Effector CD4-positive, alpha-beta T cell (primary cell): ENCODE data around the gene MMP25.

Experiments
- DNase-seq: peaks from one replicate; pipeline ENCODE4 v3.0.0-alpha.2; 2020

Gene MMP25

DNA sequence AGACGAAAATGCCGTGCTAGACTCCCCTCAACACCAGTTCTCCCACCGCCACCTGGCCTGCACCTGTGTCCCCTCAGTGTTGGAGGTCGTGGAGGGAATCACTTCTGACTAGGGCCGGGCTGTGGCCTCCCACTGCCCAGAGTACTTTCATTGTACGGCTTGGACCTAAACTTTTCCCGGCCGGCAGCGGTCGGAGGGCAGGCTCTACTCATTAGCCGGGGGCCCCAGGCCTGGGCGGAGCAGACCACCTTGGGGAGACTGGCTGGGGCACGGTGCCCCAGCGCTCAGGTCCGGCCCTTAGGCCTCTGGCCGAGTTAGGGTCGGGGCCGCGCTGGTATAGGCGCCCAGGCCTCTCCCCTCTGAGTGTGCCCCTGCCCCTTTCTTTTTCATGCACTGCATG lies 29.0 kb upstream of the MMP25 start:
- no peak for DNase-seq

DNA sequence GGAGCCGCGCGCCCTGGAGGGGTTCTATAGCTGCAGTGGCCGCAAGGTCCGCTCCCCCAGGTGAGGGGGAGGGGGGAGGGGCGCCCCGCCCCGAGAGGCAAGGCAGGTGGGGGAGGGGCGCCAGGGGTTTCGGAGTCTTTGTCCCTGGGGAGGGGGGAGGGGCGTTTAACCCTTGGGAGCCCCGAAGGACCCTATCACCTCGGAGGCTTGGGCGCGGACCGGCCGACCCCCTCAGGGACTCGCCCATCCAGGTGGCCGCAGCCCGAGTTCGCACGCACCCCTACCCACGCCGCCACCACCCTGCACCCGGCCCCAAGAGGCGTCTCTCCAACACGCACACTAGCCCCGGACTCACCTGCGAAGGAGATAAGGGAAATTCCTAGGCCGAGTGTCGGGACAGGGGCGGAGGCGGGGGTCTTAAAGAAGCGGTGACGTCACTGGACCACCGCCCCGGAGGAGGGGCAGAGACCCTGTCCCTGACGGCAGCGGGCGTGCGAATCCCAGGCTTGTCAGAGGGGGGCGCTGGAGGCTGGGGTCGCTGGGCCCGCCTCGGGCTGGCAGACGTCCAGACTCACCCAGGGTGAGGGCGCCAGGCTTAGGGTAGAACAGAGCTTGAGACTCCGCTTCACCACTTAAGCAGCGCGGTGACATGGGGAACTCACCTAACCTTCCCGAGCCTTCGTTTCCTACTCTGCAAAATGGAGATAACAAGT lies 28.4 kb upstream of the MMP25 start, which contains the start of gene CLDN6:
Gene CLDN6, minus strand, starts transcription at position 390 of the 713 bp plus-strand sequence. CDS start 2,162 bp downstream, outside the sequence.
- DNase-seq: no peak

DNA sequence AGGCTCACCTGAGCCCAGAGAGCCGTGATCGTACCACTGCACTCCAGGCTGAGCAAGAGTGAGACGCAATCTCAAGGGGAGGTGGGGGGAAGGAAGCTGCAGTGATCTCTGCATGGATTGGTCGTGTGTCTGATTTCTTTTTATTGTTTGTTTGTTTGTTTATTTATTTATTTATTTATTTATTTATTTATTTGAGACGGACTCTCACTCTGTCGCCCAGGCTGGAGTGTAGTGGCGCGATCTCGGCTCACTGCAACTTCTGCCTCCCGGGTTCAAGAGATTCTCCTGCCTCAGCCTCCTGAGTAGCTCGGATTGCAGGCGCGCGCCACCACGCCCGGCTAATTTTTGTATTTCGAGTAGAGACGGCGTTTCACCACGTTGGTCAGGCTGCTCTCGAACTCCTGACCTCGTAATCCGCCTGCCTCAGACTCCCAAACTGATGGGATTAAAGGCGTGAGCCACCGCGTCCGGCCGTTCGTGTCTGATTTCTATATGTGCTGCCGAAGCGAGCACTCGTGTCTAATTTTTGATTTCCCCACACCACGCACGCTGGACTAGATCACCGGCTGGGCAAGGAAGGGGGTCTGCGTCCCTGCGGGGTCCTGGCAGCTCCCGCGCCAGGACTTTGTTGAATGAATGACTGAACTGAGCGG lies 26.6 kb upstream of the MMP25 start:
- no peak for DNase-seq

DNA sequence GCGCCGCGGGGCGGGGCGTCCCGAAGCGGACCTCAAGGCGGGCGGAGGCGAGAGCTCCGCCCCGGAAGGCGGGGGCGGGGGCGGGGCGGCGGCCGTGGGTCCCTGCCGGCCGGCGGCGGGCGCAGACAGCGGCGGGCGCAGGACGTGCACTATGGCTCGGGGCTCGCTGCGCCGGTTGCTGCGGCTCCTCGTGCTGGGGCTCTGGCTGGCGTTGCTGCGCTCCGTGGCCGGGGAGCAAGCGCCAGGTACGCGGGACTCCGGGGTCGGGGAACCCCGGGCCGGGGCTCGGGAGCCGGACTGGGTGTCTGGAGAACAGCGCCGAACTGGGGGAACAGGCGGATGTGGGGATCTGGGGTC lies 26.1 kb upstream of the MMP25 start, which contains the start of gene TNFRSF12A:
Gene TNFRSF12A, plus strand, starts transcription at position 122 of the 357 bp plus-strand sequence. Its CDS starts 30 bp downstream, at position 152.
- DNase-seq: peak; percentile 41

DNA sequence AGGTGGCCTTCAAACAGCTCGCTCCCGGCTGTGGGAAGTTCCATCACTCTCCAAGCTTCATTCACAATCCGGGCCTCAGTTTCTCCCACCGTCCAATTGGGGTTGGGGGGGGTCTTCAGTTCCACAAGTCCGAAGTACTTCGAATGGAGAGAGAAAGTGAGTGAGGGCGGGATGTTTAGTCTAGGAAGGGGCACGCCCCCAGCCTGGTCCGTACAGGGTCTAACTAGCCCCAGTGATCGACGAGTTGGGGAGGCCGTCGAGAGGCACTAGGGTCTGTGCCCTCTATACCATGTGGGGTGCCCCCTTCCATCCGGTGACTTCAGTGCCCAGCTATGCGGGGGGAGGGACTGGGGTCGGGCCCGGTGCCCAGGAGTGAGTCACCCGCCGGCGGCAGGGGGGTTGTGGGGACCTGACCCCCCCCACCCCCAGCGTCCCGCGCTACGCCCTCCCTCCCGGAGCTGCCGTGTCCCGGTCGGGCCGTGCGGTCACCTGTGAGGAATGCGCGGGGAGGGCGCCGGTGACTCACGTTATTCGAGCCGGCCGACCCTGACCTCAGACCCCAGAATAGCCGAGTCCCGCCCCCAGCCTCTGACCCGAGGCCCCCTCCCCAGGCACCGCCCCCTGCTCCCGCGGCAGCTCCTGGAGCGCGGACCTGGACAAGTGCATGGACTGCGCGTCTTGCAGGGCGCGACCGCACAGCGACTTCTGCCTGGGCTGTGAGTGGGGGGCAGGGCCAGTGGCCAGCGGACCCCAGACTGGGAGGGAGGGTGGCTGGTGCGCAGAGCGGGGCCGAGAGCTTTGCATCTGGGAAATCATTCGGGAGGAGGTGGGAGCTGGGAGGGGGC lies 25.5 kb upstream of the MMP25 start:
- DNase-seq: peak; percentile 73

DNA sequence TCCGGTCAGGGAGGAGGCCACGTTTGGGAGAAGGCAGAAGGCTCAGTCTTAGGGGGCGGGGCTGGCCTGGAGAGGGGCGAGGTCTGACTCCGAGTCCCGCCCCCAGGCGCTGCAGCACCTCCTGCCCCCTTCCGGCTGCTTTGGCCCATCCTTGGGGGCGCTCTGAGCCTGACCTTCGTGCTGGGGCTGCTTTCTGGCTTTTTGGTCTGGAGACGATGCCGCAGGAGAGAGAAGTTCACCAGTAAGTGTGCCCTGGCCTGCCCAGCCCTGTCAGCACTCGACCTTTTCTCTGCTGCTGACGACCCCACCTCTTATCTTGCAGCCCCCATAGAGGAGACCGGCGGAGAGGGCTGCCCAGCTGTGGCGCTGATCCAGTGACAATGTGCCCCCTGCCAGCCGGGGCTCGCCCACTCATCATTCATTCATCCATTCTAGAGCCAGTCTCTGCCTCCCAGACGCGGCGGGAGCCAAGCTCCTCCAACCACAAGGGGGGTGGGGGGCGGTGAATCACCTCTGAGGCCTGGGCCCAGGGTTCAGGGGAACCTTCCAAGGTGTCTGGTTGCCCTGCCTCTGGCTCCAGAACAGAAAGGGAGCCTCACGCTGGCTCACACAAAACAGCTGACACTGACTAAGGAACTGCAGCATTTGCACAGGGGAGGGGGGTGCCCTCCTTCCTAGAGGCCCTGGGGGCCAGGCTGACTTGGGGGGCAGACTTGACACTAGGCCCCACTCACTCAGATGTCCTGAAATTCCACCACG lies 24.7 kb upstream of the MMP25 start:
- peak; percentile 85 for DNase-seq

DNA sequence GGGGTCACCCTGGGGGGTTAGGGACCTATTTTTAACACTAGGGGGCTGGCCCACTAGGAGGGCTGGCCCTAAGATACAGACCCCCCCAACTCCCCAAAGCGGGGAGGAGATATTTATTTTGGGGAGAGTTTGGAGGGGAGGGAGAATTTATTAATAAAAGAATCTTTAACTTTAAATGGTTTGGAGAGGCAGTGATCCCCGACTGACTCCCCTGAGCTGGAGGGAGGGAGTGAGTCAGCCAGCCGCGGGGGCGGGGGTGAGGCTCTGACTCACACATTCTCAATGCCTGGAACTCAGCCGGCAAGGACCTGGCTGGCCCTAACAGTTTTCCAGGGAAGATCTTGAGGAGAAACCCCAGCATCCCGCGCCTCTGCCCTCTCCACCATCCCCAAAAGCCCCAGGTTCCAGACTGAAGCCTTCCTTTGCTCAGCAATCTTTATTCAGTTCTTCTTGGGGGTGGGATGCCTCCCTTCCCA lies 24.1 kb upstream of the MMP25 start:
- DNase-seq: peak; percentile 77

DNA sequence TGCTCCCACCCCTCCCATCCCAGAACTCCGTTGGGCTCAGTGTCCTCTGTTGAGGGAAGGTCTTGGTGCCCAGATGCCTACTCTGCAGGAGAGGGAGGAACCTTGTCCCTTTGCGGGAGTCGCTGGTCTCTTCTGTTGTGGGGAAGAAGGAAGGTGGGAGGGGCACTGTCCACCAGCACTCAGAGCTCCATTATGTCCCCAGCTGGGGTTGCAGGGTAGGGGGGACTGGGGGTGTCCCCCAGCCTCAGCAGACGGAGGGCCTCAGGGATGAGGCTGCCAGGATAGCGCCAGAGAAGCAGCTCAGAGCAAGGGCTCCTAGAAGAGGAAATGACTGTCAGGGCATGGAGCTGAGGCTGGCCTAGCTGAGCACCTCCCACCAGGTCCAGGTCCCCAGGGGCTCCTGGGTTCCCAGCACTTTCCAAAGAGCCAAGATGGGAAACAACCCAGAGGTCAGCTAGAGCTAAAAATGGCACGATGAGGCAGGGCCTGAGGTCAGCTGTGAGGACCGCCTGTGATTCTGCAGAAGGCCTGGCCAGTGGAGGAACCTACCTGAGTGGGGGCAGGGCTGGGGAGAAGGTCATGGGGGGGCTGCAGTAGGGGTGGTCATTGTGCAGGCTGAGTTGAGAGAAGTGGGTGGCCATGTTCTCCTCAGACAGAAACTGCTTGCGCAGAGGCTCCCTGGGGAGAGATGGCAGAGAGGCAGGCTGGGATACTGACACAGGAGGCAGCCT lies 23.5 kb upstream of the MMP25 start:
- no peak for DNase-seq

DNA sequence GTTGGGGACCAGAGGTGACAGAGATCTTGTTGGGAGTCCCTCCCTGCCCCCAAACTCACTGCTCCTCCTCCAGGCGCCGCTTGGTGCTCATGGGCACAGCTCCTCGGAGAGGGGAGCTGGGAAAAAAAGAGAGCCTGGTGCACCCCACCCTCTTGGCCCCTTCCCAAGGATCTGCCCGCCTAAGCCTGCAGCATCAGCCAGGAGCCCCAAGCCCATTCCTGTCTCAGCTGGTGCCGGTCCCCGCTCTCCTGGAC lies 23.0 kb upstream of the MMP25 start:
- no peak for DNase-seq

DNA sequence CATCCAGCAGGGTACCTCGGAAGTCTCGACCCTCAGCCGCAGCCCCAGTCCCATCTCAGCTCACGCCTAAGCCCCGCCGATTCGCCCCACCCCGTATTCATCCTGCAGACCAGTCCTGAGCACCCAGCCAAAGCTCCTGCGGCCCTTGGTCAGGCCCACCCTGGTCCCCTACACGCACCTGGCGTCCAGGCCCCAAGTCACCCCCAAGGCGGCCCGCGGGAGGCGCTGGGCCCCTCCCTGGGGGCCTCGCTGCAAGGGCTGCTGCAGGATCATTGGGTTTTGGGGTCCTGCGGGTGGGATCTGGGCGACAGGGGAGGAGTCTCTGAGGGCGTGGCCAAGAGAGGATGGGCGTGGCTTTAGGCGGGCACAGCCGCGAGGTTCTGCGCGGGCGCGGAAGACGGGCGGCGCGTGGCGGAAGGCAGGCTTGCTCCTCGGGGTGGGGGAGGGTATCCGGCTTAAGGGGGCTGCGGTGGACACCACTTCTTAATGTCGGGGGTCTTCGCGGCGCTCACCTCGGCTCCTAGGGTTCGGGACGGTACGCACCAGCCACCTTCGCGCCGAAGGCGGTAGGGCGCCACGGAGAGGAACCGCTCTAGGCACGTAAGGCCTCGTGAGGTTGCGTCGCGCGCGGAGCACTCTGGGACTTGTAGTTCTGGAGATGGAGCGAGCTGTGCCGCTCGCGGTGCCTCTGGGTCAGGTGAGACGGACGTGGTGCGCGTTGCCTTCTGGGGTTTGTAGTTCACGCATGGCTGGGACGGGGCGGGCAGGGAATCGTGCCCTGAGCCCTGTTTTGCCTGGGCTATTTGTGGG lies 22.5 kb upstream of the MMP25 start, which contains the start of the genes HCFC1R1 and THOC6:
Gene HCFC1R1, minus strand, starts transcription at position 274 of the 810 bp plus-strand sequence. Its CDS starts 1 bp downstream, at position 273.
Gene THOC6, plus strand, starts transcription at position 367 of the 810 bp plus-strand sequence. Its CDS starts 292 bp downstream, at position 659.
- DNase-seq: peak; percentile 94

DNA sequence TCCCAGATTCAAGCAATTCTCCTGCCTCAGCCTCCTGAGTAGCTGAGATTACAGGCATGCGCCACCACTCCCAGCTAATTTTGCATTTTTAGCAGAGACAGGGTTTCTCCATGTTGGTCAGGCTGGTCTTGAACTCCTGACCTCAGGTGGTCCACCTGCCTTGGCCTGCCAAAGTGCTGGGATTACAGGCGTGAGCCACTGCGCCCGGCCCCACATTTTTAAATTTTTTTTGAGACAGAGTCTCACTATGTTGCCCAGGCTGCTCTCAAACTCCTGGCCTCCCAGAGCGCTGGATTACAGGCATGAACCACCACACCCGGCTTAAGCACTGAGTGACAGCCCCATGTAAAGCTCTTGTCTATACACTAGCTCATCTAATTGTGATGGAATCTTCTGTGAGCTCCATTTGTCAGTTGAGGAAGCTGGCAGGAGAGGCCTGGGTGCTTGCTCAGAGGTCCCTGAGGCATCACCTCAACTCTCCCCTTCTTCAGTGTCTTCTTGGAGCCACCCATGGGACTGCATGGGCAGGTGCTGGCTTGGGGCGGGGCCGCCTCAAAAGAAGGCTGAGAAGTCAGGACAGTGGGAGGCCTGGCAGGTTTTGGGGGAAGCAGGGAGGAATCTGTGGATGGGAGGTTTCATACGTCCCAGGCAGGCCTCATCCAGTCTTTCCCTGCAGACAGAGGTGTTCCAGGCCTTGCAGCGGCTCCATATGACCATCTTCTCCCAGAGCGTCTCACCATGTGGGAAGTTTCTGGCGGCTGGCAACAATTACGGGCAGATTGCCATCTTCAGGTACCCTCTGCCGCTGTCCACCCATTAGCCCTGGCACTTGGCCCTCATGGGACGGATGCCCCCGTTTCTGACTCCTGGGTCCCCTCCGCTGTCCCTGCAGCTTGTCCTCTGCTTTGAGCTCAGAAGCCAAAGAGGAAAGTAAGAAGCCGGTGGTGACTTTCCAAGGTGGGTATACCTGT lies 21.0 kb upstream of the MMP25 start:
- no peak for DNase-seq

DNA sequence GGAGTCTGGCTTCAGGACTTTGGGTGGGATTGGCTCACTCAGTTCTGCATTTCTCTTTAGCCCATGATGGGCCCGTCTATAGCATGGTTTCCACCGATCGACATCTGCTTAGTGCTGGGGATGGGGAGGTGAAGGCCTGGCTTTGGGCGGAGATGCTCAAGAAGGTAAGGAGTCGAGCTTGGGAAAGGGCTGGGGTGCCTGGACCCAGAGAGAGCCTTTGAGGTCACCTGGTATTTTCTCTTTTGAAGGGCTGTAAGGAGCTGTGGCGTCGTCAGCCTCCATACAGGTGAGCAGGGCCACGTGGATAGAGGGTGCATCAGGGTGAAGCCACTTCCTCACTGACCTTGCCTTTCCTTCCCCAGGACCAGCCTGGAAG lies 20.4 kb upstream of the MMP25 start:
- DNase-seq: no peak

DNA sequence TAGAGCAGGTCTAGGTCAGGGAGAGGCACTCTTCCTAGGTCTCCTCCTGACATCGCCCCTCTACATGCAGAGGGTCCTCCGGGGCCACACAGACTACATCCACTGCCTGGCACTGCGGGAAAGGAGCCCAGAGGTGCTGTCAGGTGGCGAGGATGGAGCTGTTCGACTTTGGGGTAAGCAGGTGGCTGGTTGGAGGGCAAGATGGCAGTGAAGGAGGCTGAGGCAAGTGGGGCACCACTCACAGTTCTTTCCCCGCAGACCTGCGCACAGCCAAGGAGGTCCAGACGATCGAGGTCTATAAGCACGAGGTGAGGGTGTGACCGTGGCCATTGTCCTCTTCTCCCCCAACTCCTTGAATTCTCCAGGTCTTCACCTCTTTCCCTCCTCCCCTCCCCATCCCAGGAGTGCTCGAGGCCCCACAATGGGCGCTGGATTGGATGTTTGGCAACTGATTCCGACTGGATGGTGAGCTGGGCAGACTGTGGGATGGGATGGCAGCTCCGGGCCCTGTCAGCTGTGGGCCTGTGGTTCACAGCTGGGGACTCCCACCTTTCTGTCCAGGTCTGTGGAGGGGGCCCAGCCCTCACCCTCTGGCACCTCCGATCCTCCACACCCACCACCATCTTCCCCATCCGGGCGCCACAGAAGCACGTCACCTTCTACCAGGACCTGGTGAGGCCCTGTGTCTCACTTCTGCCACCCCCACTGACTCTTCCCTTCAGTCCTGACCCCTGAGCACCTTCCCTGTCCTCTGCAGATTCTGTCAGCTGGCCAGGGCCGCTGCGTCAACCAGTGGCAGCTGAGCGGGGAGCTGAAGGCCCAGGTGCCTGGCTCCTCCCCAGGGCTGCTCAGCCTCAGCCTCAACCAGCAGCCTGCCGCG lies 19.5 kb upstream of the MMP25 start:
- DNase-seq: no peak

DNA sequence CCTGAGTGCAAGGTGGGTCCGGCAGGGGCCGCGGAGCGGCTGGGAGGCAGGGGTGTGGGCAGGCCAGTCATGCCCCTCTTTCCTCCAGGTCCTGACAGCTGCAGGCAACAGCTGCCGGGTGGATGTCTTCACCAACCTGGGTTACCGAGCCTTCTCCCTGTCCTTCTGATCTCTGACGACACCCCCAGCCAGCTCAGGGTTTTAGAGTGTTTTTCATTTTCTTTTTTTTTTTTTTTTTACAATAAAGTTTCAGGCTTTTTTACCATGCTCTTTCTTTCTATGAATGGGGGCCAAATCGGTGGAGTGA lies 18.9 kb upstream of the MMP25 start:
- no peak for DNase-seq

DNA sequence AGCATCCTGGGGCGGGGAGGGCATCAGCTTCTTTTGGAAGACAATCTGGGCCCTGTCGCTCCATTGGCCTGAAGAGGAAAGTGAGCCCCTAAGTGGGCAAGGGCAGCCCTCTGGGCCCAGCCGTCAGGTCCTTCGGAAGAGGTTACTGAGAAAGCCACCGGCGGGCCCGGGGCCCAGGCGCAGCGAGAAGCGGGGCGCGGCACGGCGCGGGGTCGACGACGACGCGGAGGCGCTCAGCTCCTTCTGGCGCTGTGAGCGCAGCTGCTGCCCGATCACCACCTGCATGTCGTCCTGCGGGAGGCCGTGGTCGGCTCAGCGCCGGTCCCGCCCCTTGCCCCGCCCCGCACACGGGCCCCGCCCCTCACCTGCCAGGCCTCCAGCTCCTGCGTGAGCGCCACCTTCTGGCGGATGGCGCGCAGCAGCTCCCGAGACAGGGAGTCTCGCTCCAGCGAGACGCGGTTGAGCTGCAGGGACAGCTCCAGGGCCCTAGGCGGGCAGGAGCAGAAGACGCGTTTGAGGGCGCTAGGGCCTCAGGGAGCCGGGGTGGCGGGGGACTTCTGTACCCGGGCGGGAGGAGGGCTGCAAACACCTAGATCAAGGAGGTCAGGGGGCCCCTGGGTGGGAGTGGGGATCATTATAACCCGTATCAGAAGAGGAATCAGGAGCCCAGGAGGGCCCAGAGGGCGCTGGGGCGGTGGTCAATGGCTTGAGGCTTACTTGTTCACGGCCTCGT lies 18.2 kb upstream of the MMP25 start:
- DNase-seq: peak; percentile 85

DNA sequence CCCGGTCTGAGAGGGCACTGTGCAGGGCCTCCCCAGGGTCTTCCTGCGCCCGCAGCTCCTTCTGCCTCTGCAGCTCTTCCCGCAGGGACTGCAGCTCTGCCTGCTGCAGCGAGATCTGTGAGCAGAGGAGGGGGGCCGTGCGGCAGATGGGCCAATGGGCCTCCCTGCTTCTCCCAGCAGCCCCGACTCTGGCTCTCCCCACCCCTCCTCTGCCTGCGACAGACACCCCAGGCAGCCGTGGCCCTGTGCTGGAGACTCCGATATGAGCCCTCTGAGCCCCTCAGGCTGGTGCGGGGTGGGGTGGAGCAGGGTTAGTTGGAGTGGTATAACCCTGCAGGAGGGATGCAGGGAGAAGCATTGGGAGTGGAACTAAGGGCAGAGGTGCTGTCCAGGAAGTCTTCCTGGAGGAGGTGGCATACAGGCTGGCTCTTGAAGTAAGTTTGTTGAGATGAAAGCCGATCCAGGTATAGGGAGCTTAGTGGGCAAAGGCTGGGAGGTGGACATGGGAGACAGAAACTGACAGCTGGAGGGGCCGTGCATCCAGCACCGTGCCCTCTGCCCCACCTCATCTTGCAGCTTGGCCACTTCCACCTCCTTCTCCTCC lies 17.5 kb upstream of the MMP25 start:
- DNase-seq: no peak

DNA sequence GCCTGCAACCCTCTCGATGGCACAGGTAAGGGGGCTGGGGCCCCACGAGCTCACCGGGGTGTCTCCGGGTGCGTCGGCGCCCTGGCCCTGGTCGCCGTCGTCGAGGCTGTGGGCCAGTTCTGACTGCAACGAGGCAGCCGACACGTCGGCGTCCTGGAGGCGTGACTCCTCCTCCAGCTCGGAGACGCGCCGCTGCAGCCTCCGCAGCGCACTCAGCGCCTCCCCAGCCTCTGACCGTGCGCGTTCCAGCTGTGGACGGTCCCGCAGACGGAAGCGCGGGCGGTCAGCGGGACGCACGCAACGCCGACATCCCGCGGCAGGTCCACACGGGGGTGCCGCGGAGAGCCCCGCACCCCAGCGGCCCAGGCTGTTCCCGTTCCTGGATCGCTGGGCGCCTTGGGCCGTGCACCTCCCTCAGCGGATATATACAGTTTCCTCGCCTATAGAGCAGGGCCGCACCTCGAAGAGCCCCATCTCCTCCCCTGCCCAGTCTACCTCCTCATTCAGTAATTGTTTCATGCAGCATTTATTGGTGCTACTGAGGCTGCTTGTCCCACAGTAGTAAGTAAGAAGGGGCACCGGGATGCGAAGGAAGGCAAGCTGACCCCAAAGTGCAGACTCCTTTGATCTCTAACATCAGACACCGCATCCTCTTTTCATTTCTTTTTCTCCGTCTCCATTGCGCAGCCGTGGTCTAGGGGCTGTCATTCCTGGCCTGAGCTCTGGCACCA lies 16.7 kb upstream of the MMP25 start:
- DNase-seq: no peak
